ENCODE measurements around the gene C10orf90. TPM values are rescaled to one million over a fixed set of nuclear protein-coding genes. Genes with fewer than 3 reads are reported as not detected.

C10orf90 gene
- total RNA-seq, 1 donor from 2014 or later = not detected

GRCh38 chr10:126668505-126668904 is 2.0 kb downstream of the C10orf90 start:
- peaks cover 2% of the 10 kb centered on the region for H3K27me3 Mint-ChIP-seq (ENCODE audit: unreplicated experiment)
- H3K36me3 Mint-ChIP-seq (ENCODE audit: low read depth, unreplicated experiment) = no peaks in the 10 kb centered on the region
- H3K27ac Mint-ChIP-seq (ENCODE audit: unreplicated experiment) = no peak overlapping the region
- no peak for DNase-seq (ENCODE audit: low spot score)
- TF ChIP-seq, protein P1, sequence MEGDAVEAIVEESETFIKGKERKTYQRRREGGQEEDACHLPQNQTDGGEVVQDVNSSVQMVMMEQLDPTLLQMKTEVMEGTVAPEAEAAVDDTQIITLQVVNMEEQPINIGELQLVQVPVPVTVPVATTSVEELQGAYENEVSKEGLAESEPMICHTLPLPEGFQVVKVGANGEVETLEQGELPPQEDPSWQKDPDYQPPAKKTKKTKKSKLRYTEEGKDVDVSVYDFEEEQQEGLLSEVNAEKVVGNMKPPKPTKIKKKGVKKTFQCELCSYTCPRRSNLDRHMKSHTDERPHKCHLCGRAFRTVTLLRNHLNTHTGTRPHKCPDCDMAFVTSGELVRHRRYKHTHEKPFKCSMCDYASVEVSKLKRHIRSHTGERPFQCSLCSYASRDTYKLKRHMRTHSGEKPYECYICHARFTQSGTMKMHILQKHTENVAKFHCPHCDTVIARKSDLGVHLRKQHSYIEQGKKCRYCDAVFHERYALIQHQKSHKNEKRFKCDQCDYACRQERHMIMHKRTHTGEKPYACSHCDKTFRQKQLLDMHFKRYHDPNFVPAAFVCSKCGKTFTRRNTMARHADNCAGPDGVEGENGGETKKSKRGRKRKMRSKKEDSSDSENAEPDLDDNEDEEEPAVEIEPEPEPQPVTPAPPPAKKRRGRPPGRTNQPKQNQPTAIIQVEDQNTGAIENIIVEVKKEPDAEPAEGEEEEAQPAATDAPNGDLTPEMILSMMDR (IDR thresholded peaks at IDR 0.05; ENCODE audit: unreplicated experiment) = no peak
- H3K4me3 Mint-ChIP-seq (ENCODE audit: unreplicated experiment) = no peak overlapping the region
- peaks cover 6% of the 10 kb centered on the region for H3K4me1 Mint-ChIP-seq (ENCODE audit: unreplicated experiment)
- H3K9me3 Mint-ChIP-seq (ENCODE audit: unreplicated experiment) = no peaks in the 10 kb centered on the region

DNA sequence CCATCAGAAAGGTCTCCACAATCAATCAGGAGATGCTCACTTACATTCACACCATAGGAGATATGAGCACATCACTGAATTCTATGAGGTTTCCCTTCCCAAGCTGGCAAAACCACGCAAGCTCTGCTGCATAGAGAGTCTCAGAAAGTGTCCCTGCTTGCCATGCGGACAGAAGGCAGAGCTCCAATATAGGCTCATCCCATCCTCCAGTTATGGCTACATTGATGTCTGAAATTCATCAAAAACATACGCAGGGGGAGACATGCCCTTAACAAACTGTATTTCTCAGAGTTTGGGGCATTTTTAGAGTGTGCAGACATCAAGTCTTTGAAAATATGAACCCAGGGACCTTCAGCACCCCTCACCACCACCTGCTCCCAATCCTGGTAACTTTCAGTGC is 2.9 kb downstream of the C10orf90 start:
- TF ChIP-seq, protein P1 (IDR thresholded peaks at IDR 0.05; ENCODE audit: unreplicated experiment) = no peak
- H3K36me3 Mint-ChIP-seq (ENCODE audit: low read depth, unreplicated experiment) = no peaks in the 10 kb centered on the region
- no peak overlapping the region for H3K4me3 Mint-ChIP-seq (ENCODE audit: unreplicated experiment)
- peaks cover 14% of the 10 kb centered on the region for H3K4me1 Mint-ChIP-seq (ENCODE audit: unreplicated experiment)
- H3K9me3 Mint-ChIP-seq (ENCODE audit: unreplicated experiment) = no peaks in the 10 kb centered on the region
- H3K27ac Mint-ChIP-seq (ENCODE audit: unreplicated experiment) = no peak overlapping the region
- H3K27me3 Mint-ChIP-seq (ENCODE audit: unreplicated experiment) = no peaks in the 10 kb centered on the region
- no peak for DNase-seq (ENCODE audit: low spot score)

- no peaks in the 10 kb centered on the region for H3K36me3 Mint-ChIP-seq (ENCODE audit: low read depth, unreplicated experiment)
- no peak for DNase-seq (ENCODE audit: low spot score)
- no peak overlapping the region for H3K4me3 Mint-ChIP-seq (ENCODE audit: unreplicated experiment)
- H3K27me3 Mint-ChIP-seq (ENCODE audit: unreplicated experiment) = no peaks in the 10 kb centered on the region
- H3K4me1 Mint-ChIP-seq (ENCODE audit: unreplicated experiment) = peaks cover 18% of the 10 kb centered on the region
- no peaks in the 10 kb centered on the region for H3K9me3 Mint-ChIP-seq (ENCODE audit: unreplicated experiment)
- TF ChIP-seq, protein P1 (IDR thresholded peaks at IDR 0.05; ENCODE audit: unreplicated experiment) = no peak
- no peak overlapping the region for H3K27ac Mint-ChIP-seq (ENCODE audit: unreplicated experiment)
Observed at GRCh38 chr10:126665207-126665606, 5.3 kb downstream of the C10orf90 start.

- peaks cover 18% of the 10 kb centered on the region for H3K4me1 Mint-ChIP-seq (ENCODE audit: unreplicated experiment)
- no peak overlapping the region for H3K4me3 Mint-ChIP-seq (ENCODE audit: unreplicated experiment)
Observed at GRCh38 chr10:126663880-126664279, 6.6 kb downstream of the C10orf90 start.

DNA sequence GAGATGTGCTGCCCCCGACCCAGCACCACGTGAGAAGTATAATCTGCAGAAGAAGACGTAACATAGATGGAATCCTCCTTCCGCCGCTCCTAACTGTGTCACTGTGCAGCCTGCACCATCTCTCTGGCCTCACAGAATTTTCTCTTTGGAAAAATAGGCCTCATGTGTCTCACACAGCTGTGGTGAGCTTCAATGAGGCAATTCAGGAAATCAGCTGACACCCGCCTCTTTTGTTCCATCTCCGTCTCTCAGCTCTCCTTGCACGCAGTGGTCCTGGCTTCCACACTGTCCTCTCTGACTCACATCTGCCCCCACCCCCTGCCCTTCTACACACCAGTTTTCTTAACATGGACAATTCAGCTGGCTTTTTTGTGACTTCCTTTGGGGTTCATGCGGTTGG is 7.2 kb downstream of the C10orf90 start:
- H3K4me3 Mint-ChIP-seq (ENCODE audit: unreplicated experiment) = no peak overlapping the region
- no peak overlapping the region for H3K27ac Mint-ChIP-seq (ENCODE audit: unreplicated experiment)
- DNase-seq (ENCODE audit: low spot score) = no peak
- no peaks in the 10 kb centered on the region for H3K36me3 Mint-ChIP-seq (ENCODE audit: low read depth, unreplicated experiment)
- no peaks in the 10 kb centered on the region for H3K9me3 Mint-ChIP-seq (ENCODE audit: unreplicated experiment)
- no peaks in the 10 kb centered on the region for H3K27me3 Mint-ChIP-seq (ENCODE audit: unreplicated experiment)
- TF ChIP-seq, protein P1 (IDR thresholded peaks at IDR 0.05; ENCODE audit: unreplicated experiment) = no peak
- H3K4me1 Mint-ChIP-seq (ENCODE audit: unreplicated experiment) = peaks cover 18% of the 10 kb centered on the region

More at GRCh38 chr10:126663880-126664279, 6.6 kb downstream of the C10orf90 start:
- no peak overlapping the region for H3K27ac Mint-ChIP-seq (ENCODE audit: unreplicated experiment)
- H3K9me3 Mint-ChIP-seq (ENCODE audit: unreplicated experiment) = no peaks in the 10 kb centered on the region
- TF ChIP-seq, protein P1 (IDR thresholded peaks at IDR 0.05; ENCODE audit: unreplicated experiment) = no peak
- no peaks in the 10 kb centered on the region for H3K27me3 Mint-ChIP-seq (ENCODE audit: unreplicated experiment)
- H3K36me3 Mint-ChIP-seq (ENCODE audit: low read depth, unreplicated experiment) = no peaks in the 10 kb centered on the region
- no peak for DNase-seq (ENCODE audit: low spot score)

Data from endothelial cell (in vitro differentiated cells).